HepG2 (cell line): ENCODE data around the gene BRCA1. TPM values are rescaled to one million over a fixed set of nuclear protein-coding genes. Genes with fewer than 3 reads are reported as not detected.
A peak's percentile ranks its signal among the peaks of the same experiment; 100 is the strongest.

Experiments
- ATF1 ChIP-seq: IDR thresholded peaks from 2 replicates; pipeline ENCODE4 v1.6.1; 2016; ENCODE audit warnings: mild to moderate bottlenecking, control low read depth
- ATF7 ChIP-seq, 2 experiments: fragments of 450-650 bp in 1 of 2; sonication (generic) in 1 of 2; formaldehyde crosslinking in 1 of 2; IDR thresholded peaks; 2 replicates each; pipeline versions ENCODE4 v1.4.0 to v1.6.1; 2016 to 2020; ENCODE audit warnings: antibody characterized with exemption in 1 of 2, mild to moderate bottlenecking in 1 of 2, missing genetic modification reagents in 1 of 2
- EZH2 ChIP-seq: conservative IDR thresholded peaks from 2 replicates; pipeline ENCODE4 v1.6.1; 2012; ENCODE audit warnings: mild to moderate bottlenecking, low read depth, low read length, moderate library complexity
- FOXK1 ChIP-seq: sonication (generic); formaldehyde crosslinking; IDR thresholded peaks from 2 replicates; pipeline ENCODE4 v1.4.0; 2020; ENCODE audit warnings: low read depth, missing genetic modification reagents, borderline replicate concordance
- FOXP4 ChIP-seq: sonication (generic); formaldehyde crosslinking; IDR thresholded peaks from 2 replicates; pipeline ENCODE4 v1.4.0; 2020; ENCODE audit warnings: missing genetic modification reagents
- ISX ChIP-seq: sonication (generic); formaldehyde crosslinking; conservative IDR thresholded peaks from 2 replicates; pipeline ENCODE4 v1.5.0; 2020; ENCODE audit warnings: missing genetic modification reagents
- KDM3A ChIP-seq: IDR thresholded peaks from 2 replicates; pipeline ENCODE4 v1.6.1; 2018; ENCODE audit warnings: low read depth, missing compliant biosample characterization
- KMT2B ChIP-seq: IDR thresholded peaks from 2 replicates; pipeline ENCODE4 v1.6.1; 2016; ENCODE audit warnings: missing genetic modification reagents, missing compliant biosample characterization
- MBNL3 ChIP-seq: fragments of 250-450 bp; sonication (Bioruptor Pico); conservative IDR thresholded peaks from 2 replicates; pipeline ENCODE4 v1.8.0; 2022; ENCODE audit warnings: mild to moderate bottlenecking, inconsistent platforms
- MED1 ChIP-seq: sonication (generic); formaldehyde crosslinking; IDR thresholded peaks from 2 replicates; pipeline ENCODE4 v1.4.0; 2020; ENCODE audit warnings: missing genetic modification reagents
- NONO ChIP-seq, 2 experiments: fragments of 450-650 bp in 1 of 2; sonication (generic) in 1 of 2; formaldehyde crosslinking in 1 of 2; IDR thresholded peaks in 1 of 2; conservative IDR thresholded peaks in 1 of 2; 2 replicates each; pipeline versions ENCODE4 v1.6.1 to v1.8.0; 2017 to 2022; ENCODE audit warnings: mild to moderate bottlenecking in 1 of 2, missing genetic modification reagents in 1 of 2, moderate library complexity in 1 of 2
- POLR2AphosphoS2 ChIP-seq: IDR thresholded peaks from 2 replicates; pipeline ENCODE4 v1.6.1; 2011; ENCODE audit warnings: low read depth, low read length, improper control_type of control experiment
- THAP8 ChIP-seq: sonication (generic); formaldehyde crosslinking; IDR thresholded peaks from 2 replicates; pipeline ENCODE4 v1.5.1; 2020; ENCODE audit warnings: missing genetic modification reagents, mild to moderate bottlenecking, borderline replicate concordance
- ZFP1 ChIP-seq: IDR thresholded peaks from 2 replicates; pipeline ENCODE4 v1.6.1; 2016
- ZKSCAN1 ChIP-seq: fragments of 150-350 bp; IDR thresholded peaks from 2 replicates; pipeline ENCODE4 v1.6.1; 2014; ENCODE audit warnings: low read length
- ZMYM4 ChIP-seq: sonication (generic); formaldehyde crosslinking; IDR thresholded peaks from 2 replicates; pipeline ENCODE4 v1.8.1; 2023; ENCODE audit warnings: mild to moderate bottlenecking, missing genetic modification reagents
- ZNF24 ChIP-seq: fragments of 450-650 bp; IDR thresholded peaks from 2 replicates; pipeline ENCODE4 v1.6.1; 2017; ENCODE audit warnings: antibody characterized with exemption, mild to moderate bottlenecking
- ZNF484 ChIP-seq: sonication (generic); formaldehyde crosslinking; IDR thresholded peaks from 2 replicates; pipeline ENCODE4 v1.5.1; 2020; ENCODE audit warnings: mild to moderate bottlenecking, low read depth, missing genetic modification reagents, borderline replicate concordance
- ZNF839 ChIP-seq: sonication (generic); formaldehyde crosslinking; IDR thresholded peaks from 2 replicates; pipeline ENCODE4 v1.4.0; 2020; ENCODE audit warnings: missing genetic modification reagents, mild to moderate bottlenecking, borderline replicate concordance
- ZNF878 ChIP-seq: sonication (generic); formaldehyde crosslinking; IDR thresholded peaks from 2 replicates; pipeline ENCODE4 v1.8.1; 2023; ENCODE audit warnings: mild to moderate bottlenecking, missing genetic modification reagents, moderate library complexity
- ZSCAN22 ChIP-seq: sonication (generic); formaldehyde crosslinking; IDR thresholded peaks from 2 replicates; pipeline ENCODE4 v1.4.0; 2020; ENCODE audit warnings: mild to moderate bottlenecking, missing genetic modification reagents
- polyA plus RNA-seq, 8 experiments: library from polyadenylated mRNA; depleted of rRNA in 3 of 8; stranded (reverse) in 7 of 8; unstranded in 1 of 8; fragments of >200 nt; fragmentation: Illumina TruSeq in 4 of 8; extraction: Trizol in 4 of 8; gene quantifications; 2 replicates each; pipeline versions ENCODE4 v1.2.1 to v1.2.3, GENCODE V29; 2011 to 2016; ENCODE audit warnings: low read depth in 4 of 8, missing spikeins in 1 of 8, mixed read lengths in 1 of 8; ENCODE audit not compliant: insufficient read depth in 1 of 8
- total RNA-seq, 5 experiments: library from RNA; depleted of rRNA; stranded (reverse); fragments of >200 nt; fragmentation: Illumina TruSeq; extraction: Trizol; gene quantifications; 2 replicates each; pipeline ENCODE4 v1.2.3, GENCODE V29; 2016; ENCODE audit warnings: low read depth in 1 of 5
- TF ChIP-seq, protein P1 (sequence below): sonication (generic); formaldehyde crosslinking; IDR thresholded peaks from 2 replicates; pipeline ENCODE4 v1.4.0; 2020; ENCODE audit warnings: mild to moderate bottlenecking, missing genetic modification reagents
- TF ChIP-seq, protein P2 (sequence below), 2 experiments: IDR thresholded peaks; 2 replicates each; pipeline ENCODE4 v1.6.1; 2011 to 2012; ENCODE audit warnings: low read length in 2 of 2, borderline replicate concordance in 1 of 2, low read depth in 1 of 2, mild to moderate bottlenecking in 1 of 2, moderate library complexity in 1 of 2

BRCA1 gene
- total and polyA plus RNA-seq, 2 of the 13 experiments (the other 11 are each of a cell fraction or from before 2014, with no cell fraction given): 13.3 to 37.5 TPM

- no peak for TF ChIP-seq MBNL3 (CRISPR knock-in tag)
- peak; percentile 41 for TF ChIP-seq ATF7 (IDR thresholded peaks at IDR 0.05)
- no peak for TF ChIP-seq ATF7 (CRISPR knock-in tag; IDR thresholded peaks at IDR 0.05)
- no peak for TF ChIP-seq ZNF839 (CRISPR knock-in tag)
- 0 out of 2 replicates have a peak, but pooled peaks have one; percentile 8 for TF ChIP-seq ZKSCAN1
- TF ChIP-seq ISX (CRISPR knock-in tag): no peak
- TF ChIP-seq, protein P1, sequence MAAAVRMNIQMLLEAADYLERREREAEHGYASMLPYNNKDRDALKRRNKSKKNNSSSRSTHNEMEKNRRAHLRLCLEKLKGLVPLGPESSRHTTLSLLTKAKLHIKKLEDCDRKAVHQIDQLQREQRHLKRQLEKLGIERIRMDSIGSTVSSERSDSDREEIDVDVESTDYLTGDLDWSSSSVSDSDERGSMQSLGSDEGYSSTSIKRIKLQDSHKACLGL: no peak
- peak; percentile 95 for TF ChIP-seq ZMYM4 (CRISPR knock-in tag)
- TF ChIP-seq FOXK1 (CRISPR knock-in tag): peak; percentile 99
- TF ChIP-seq MED1 (CRISPR knock-in tag): peak; percentile 94
- no peak for TF ChIP-seq ZNF484
- no peak; the same call in 1 of the 2 replicates for TF ChIP-seq ATF1 (CRISPR knock-in tag)
- TF ChIP-seq POLR2AphosphoS2: no peak
- TF ChIP-seq ZFP1 (CRISPR knock-in tag): peak; percentile 88; the same call in 1 of the 2 replicates
- no peak for TF ChIP-seq THAP8 (CRISPR knock-in tag)
- no peak for TF ChIP-seq NONO (IDR thresholded peaks at IDR 0.05)
- peak; percentile 93 for TF ChIP-seq NONO (CRISPR knock-in tag; conservative IDR thresholded peaks at IDR 0.05)
- TF ChIP-seq KDM3A: peak; percentile 68; the same call in 1 of the 2 replicates
- no peak for TF ChIP-seq ZSCAN22 (CRISPR knock-in tag)
- TF ChIP-seq KMT2B (CRISPR knock-in tag): peak; percentile 80
- no peak for TF ChIP-seq EZH2
- TF ChIP-seq ZNF24: peak; percentile 62; the same call in 1 of the 2 replicates
- peak; percentile 92 for TF ChIP-seq ZNF878
- peak; percentile 100 for TF ChIP-seq FOXP4 (CRISPR knock-in tag)
- TF ChIP-seq, protein P2, sequence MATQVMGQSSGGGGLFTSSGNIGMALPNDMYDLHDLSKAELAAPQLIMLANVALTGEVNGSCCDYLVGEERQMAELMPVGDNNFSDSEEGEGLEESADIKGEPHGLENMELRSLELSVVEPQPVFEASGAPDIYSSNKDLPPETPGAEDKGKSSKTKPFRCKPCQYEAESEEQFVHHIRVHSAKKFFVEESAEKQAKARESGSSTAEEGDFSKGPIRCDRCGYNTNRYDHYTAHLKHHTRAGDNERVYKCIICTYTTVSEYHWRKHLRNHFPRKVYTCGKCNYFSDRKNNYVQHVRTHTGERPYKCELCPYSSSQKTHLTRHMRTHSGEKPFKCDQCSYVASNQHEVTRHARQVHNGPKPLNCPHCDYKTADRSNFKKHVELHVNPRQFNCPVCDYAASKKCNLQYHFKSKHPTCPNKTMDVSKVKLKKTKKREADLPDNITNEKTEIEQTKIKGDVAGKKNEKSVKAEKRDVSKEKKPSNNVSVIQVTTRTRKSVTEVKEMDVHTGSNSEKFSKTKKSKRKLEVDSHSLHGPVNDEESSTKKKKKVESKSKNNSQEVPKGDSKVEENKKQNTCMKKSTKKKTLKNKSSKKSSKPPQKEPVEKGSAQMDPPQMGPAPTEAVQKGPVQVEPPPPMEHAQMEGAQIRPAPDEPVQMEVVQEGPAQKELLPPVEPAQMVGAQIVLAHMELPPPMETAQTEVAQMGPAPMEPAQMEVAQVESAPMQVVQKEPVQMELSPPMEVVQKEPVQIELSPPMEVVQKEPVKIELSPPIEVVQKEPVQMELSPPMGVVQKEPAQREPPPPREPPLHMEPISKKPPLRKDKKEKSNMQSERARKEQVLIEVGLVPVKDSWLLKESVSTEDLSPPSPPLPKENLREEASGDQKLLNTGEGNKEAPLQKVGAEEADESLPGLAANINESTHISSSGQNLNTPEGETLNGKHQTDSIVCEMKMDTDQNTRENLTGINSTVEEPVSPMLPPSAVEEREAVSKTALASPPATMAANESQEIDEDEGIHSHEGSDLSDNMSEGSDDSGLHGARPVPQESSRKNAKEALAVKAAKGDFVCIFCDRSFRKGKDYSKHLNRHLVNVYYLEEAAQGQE (IDR thresholded peaks at IDR 0.05; ENCODE audit: borderline replicate concordance in 1 of 2, low read depth in 1 of 2, low read length in 2 of 2): 0 out of 4 replicates have a peak, but pooled peaks of 1 of the 2 experiments have one; percentile 36
These were observed 56.4 kb downstream of the BRCA1 start (continued) for GRCh38 chr17:43068570-43069367.
